Uterus (tissue), 2 donors: ENCODE data around the gene L1CAM.

ENCODE experiments used
- POLR2A ChIP-seq, 2 donors: fragments of 450-650 bp; IDR thresholded peaks; one replicate each; pipeline ENCODE4 v1.6.1; 2016; ENCODE audit warnings: antibody characterized with exemption in 2 of 2, mild to moderate bottlenecking in 1 of 2, moderate library complexity in 1 of 2
- TF ChIP-seq, protein P1 (sequence below), 4 experiments: fragments of 200-600 bp in 2 of 4; fragments of 450-650 bp in 2 of 4; sonication (generic) in 2 of 4; IDR thresholded peaks; one replicate each; pipeline ENCODE4 v1.5.1; 2016 to 2019; ENCODE audit warnings: antibody characterized with exemption in 4 of 4, mild to moderate bottlenecking in 2 of 4, moderate library complexity in 1 of 4

GRCh38 chrX:153928846-153929245, 42.9 kb upstream of the L1CAM start:
- TF ChIP-seq, protein P1, sequence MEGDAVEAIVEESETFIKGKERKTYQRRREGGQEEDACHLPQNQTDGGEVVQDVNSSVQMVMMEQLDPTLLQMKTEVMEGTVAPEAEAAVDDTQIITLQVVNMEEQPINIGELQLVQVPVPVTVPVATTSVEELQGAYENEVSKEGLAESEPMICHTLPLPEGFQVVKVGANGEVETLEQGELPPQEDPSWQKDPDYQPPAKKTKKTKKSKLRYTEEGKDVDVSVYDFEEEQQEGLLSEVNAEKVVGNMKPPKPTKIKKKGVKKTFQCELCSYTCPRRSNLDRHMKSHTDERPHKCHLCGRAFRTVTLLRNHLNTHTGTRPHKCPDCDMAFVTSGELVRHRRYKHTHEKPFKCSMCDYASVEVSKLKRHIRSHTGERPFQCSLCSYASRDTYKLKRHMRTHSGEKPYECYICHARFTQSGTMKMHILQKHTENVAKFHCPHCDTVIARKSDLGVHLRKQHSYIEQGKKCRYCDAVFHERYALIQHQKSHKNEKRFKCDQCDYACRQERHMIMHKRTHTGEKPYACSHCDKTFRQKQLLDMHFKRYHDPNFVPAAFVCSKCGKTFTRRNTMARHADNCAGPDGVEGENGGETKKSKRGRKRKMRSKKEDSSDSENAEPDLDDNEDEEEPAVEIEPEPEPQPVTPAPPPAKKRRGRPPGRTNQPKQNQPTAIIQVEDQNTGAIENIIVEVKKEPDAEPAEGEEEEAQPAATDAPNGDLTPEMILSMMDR (IDR thresholded peaks at IDR 0.05), result no peak
- TF ChIP-seq POLR2A (IDR thresholded peaks at IDR 0.05), result no peak
